A673 (cell line): ENCODE measurements around the gene PSD. TPM values are rescaled to one million over a fixed set of nuclear protein-coding genes. Genes with fewer than 3 reads are reported as not detected.

Source experiments
- BruUV-seq: library from RNA; stranded (reverse); fragments of 400-500 nt; replicated peaks from 2 replicates; lab custom pipeline; 2021; lab: Mats Ljungman, UMichigan
- CTCF ChIA-PET: fragments of 300-600 bp; sonication (Branson Sonifier 250); formaldehyde crosslinking; loops from one replicate; lab custom pipeline; 2022; ENCODE audit warnings: antibody characterized with exemption; lab: Charles Lee
- POLR2A ChIA-PET: fragments of 300-600 bp; sonication (Branson Sonifier 250); formaldehyde crosslinking; loops from one replicate; lab custom pipeline; 2022; ENCODE audit warnings: antibody characterized with exemption; ENCODE audit not compliant: low non-redundant PET; lab: Charles Lee
- DNase-seq: peaks from one replicate; pipeline ENCODE4 v3.0.0-alpha.2; 2015; ENCODE audit warnings: low spot score
- H3K27ac ChIP-seq: fragments of 200-600 bp; sonication (generic); 2 replicates; pipeline ENCODE4 v1.5.1; 2016; ENCODE audit warnings: mixed run types, low read depth, mild to moderate bottlenecking, mixed read lengths, antibody characterized with exemption, low read length; ENCODE audit not compliant: poor library complexity, severe bottlenecking
- H3K27me3 ChIP-seq: fragments of 200-600 bp; sonication (generic); replicated peaks from 2 replicates; pipeline ENCODE4 v1.6.1; 2017; ENCODE audit warnings: mixed run types, low read depth, mild to moderate bottlenecking, mixed read lengths, antibody characterized with exemption, low read length; ENCODE audit not compliant: insufficient read depth, poor library complexity
- H3K36me3 ChIP-seq: fragments of 200-600 bp; sonication (generic); 2 replicates; pipeline ENCODE4 v1.6.1; 2016; ENCODE audit warnings: mixed run types, mild to moderate bottlenecking, mixed read lengths, antibody characterized with exemption, low read length; ENCODE audit not compliant: insufficient read depth, poor library complexity, severe bottlenecking
- H3K4me1 ChIP-seq: fragments of 200-600 bp; sonication (generic); 2 replicates; pipeline ENCODE4 v1.6.1; 2017; ENCODE audit warnings: mixed run types, mild to moderate bottlenecking, mixed read lengths, antibody characterized with exemption, low read length; ENCODE audit not compliant: insufficient read depth, poor library complexity, severe bottlenecking
- H3K4me3 ChIP-seq: fragments of 200-600 bp; sonication (generic); 2 replicates; pipeline ENCODE4 v1.5.1; 2016; ENCODE audit warnings: low read depth, mixed run types, mild to moderate bottlenecking, mixed read lengths, low read length; ENCODE audit not compliant: poor library complexity, severe bottlenecking
- H3K9me3 ChIP-seq: fragments of 200-600 bp; sonication (generic); 2 replicates; pipeline ENCODE4 v1.6.1; 2016; ENCODE audit warnings: mixed run types, low read depth, mild to moderate bottlenecking, mixed read lengths, antibody characterized with exemption, low read length; ENCODE audit not compliant: poor library complexity, severe bottlenecking
- CTCF ChIP-seq: fragments of 300-800, 200-600 bp; sonication (generic); conservative IDR thresholded peaks from 2 replicates; pipeline ENCODE4 v1.5.1; 2017; ENCODE audit warnings: low read depth, mild to moderate bottlenecking, antibody characterized with exemption, low read length, moderate library complexity, mixed read lengths
- EZH2 ChIP-seq: fragments of 200-600 bp; sonication (generic); IDR thresholded peaks from 2 replicates; pipeline ENCODE4 v1.6.1; 2017; ENCODE audit warnings: borderline replicate concordance, low read depth, mild to moderate bottlenecking, mixed read lengths, antibody characterized with exemption, low read length; ENCODE audit not compliant: poor library complexity, severe bottlenecking
- intact Hi-C: fragments of 100-400 bp; cut with micrococcal nuclease; formaldehyde crosslinking; loops from one replicate; pipeline ENCODE4 v1.10.0; 2022; ENCODE audit not compliant: unreplicated experiment
- total RNA-seq: library from RNA; stranded (reverse); gene quantifications from 2 replicates; pipeline ENCODE4 v1.2.3, GENCODE V29; 2021

The PSD gene
- total RNA-seq, 1 experiment from 2014 or later: 5.8 TPM

- TSS peak; percentile 39 for BruUV-seq
- intact Hi-C loops: loop anchor here (5.0 to 10.0 kb wide), 3 partner anchors 164 to 249 kb away; partner anchors contain the start of gene TRIM8
- peak overlapping the region; percentile 90 for H3K27ac ChIP-seq
- TF ChIP-seq CTCF (no peak), EZH2 (no peak)
- no peaks in the 10 kb centered on the region for H3K36me3 ChIP-seq
- ChIA-PET CTCF (no interaction called here), POLR2A (no interaction called here)
- H3K27me3 ChIP-seq: no peaks in the 10 kb centered on the region
- H3K4me3 ChIP-seq: peak overlapping the region; percentile 73
- DNase-seq: no peak
- peaks cover 9% of the 10 kb centered on the region for H3K4me1 ChIP-seq
- H3K9me3 ChIP-seq: no peaks in the 10 kb centered on the region
These were observed 22.3 kb downstream of the PSD start for GRCh38 chr10:102396317-102396650.

GRCh38 chr10:102395400-102396316 is 22.9 kb downstream of the PSD start, which contains the start of gene NFKB2:
Gene NFKB2, plus strand, starts transcription at chr10:102395705. Its CDS starts 255 bp downstream, at chr10:102395960.
- intact Hi-C loops: loop anchor here (5.0 to 10.0 kb wide), 3 partner anchors 163 to 249 kb away; partner anchors contain the start of gene TRIM8
- peak within 1 kb of the TSS; percentile 73 for H3K4me3 ChIP-seq
- H3K36me3 ChIP-seq: no peaks in the 10 kb centered on the region
- ChIA-PET CTCF (interaction anchor here (0.6 to 2.9 kb wide), 2 partner anchors 10 to 227 kb away, joined by 3 to 13 read pairs; no protein-coding TSS in a partner anchor), POLR2A (interaction anchor here (0.6 kb wide), 2 partner anchors 236 to 532 kb away, joined by 3 to 8 read pairs; no protein-coding TSS in a partner anchor)
- H3K4me1 ChIP-seq: peaks cover 9% of the 10 kb centered on the region
- DNase-seq: peak; percentile 90
- no TSS peak for BruUV-seq
- TF ChIP-seq EZH2 (no peak), CTCF (no peak)
- no peaks in the 10 kb centered on the region for H3K9me3 ChIP-seq
- H3K27me3 ChIP-seq: no peaks in the 10 kb centered on the region
- peak within 1 kb of the TSS; percentile 90 for H3K27ac ChIP-seq

GRCh38 chr10:102394801-102395399 is 23.7 kb downstream of the PSD start:
- intact Hi-C loops: loop anchor here (1.0 to 10.0 kb wide), 5 partner anchors 84 to 250 kb away; partner anchors contain the start of gene TRIM8
- POLR2A ChIA-PET: interaction anchor here (0.6 kb wide), 1 partner anchor 532 kb away, joined by 8 read pairs; no protein-coding TSS in a partner anchor
- H3K27ac ChIP-seq: peak overlapping the region; percentile 90
- CTCF ChIA-PET: interaction anchor here (0.6 to 2.9 kb wide), 3 partner anchors 10 to 226 kb away, joined by 3 to 13 read pairs (median 4); no protein-coding TSS in a partner anchor
- no peaks in the 10 kb centered on the region for H3K27me3 ChIP-seq
- BruUV-seq: no TSS peak
- H3K4me1 ChIP-seq: peaks cover 9% of the 10 kb centered on the region
- peak; percentile 61 for DNase-seq
- H3K9me3 ChIP-seq: no peaks in the 10 kb centered on the region
- H3K4me3 ChIP-seq: peak overlapping the region; percentile 73
- TF ChIP-seq EZH2 (no peak), CTCF (no peak)
- H3K36me3 ChIP-seq: no peaks in the 10 kb centered on the region
